HepG2 (cell line): ENCODE results near the gene LHPP. TPM values are rescaled to one million over a fixed set of nuclear protein-coding genes. Genes with fewer than 3 reads are reported as not detected.

Source experiments
- ATAC-seq: fragments of 200-7000 bp; cut with Tn5 transposase; 3 replicates; pipeline ENCODE4 v1.9.1; 2020; ENCODE audit warnings: mild to moderate bottlenecking, moderate library complexity
- BruUV-seq: library from RNA; stranded (reverse); fragments of 400-500 nt; replicated peaks from 2 replicates; lab custom pipeline; 2021; lab: Mats Ljungman, UMichigan
- CTCF ChIA-PET: fragments of 300-600 bp; formaldehyde crosslinking; extraction: SDS; loops from one replicate; lab custom pipeline; 2021; ENCODE audit warnings: low total read pairs, inconsistent platforms, low intra/inter-chr PET ratio; lab: Yijun Ruan, JAX
- POLR2A ChIA-PET: fragments of 350-600 bp; sonication (Branson Sonifier 250); formaldehyde crosslinking; loops from one replicate; lab custom pipeline; 2020; ENCODE audit warnings: antibody characterized with exemption, inconsistent platforms; lab: Yijun Ruan, JAX
- DNase-seq: peaks from one replicate; pipeline ENCODE4 v3.0.0-alpha.2; 2015; ENCODE audit warnings: low spot score
- FAIRE-seq: peaks from 3 replicates; lab custom pipeline; 2011; peaks lifted over from hg19 to GRCh38; lab: Jason Lieb, UNC
- H2AFZ ChIP-seq: one replicate; pipeline ENCODE4 v1.6.1; 2011; ENCODE audit warnings: low read length, inconsistent platforms
- H3K27ac ChIP-seq: fragments of 300-600 bp; 3 replicates; pipeline ENCODE4 v1.8.0; 2011; ENCODE audit warnings: mixed run types, mild to moderate bottlenecking, mixed read lengths, low read length, inconsistent platforms; ENCODE audit not compliant: insufficient read depth; ENCODE audit errors: extremely low read length
- H3K27me3 ChIP-seq, 2 experiments: fragments of 200-600 bp in 1 of 2; 2 replicates in 1 of 2; 3 replicates in 1 of 2; pipeline versions ENCODE4 v1.6.0 to v1.8.0; 2011; ENCODE audit warnings: low read length in 2 of 2, mild to moderate bottlenecking in 2 of 2, moderate library complexity in 2 of 2, inconsistent platforms in 1 of 2; ENCODE audit not compliant: insufficient read depth in 2 of 2, control insufficient read depth in 1 of 2
- H3K36me3 ChIP-seq, 2 experiments: fragments of 200-600 bp in 1 of 2; replicated peaks in 1 of 2; 2 replicates in 1 of 2; 3 replicates in 1 of 2; pipeline versions ENCODE4 v1.5.1 to v1.8.0; 2011; ENCODE audit warnings: low read length in 2 of 2, inconsistent platforms in 1 of 2; ENCODE audit not compliant: insufficient read depth in 2 of 2, control insufficient read depth in 1 of 2
- H3K4me1 ChIP-seq: 2 replicates; pipeline ENCODE4 v1.5.1; 2012; ENCODE audit warnings: low read length, inconsistent platforms; ENCODE audit not compliant: insufficient read depth
- H3K4me2 ChIP-seq: 2 replicates; pipeline ENCODE4 v1.6.0; 2011; ENCODE audit warnings: low read depth, low read length, inconsistent platforms
- H3K4me3 ChIP-seq, 3 experiments: fragments of 200-600 bp in 1 of 3; sonication (generic), shearing (Covaris generic) in 1 of 3; replicated peaks in 1 of 3; 2 replicates each; pipeline ENCODE4 v1.5.1; 2011 to 2016; ENCODE audit warnings: low read length in 3 of 3, inconsistent platforms in 2 of 3, low read depth in 2 of 3, mild to moderate bottlenecking in 2 of 3, control low read depth in 1 of 3, mixed read lengths in 1 of 3; ENCODE audit not compliant: insufficient read depth in 1 of 3
- H3K79me2 ChIP-seq: one replicate; pipeline ENCODE4 v1.6.1; 2011; ENCODE audit warnings: low read length, inconsistent platforms; ENCODE audit not compliant: insufficient read depth
- H3K9ac ChIP-seq: 2 replicates; pipeline ENCODE4 v1.6.0; 2011; ENCODE audit warnings: mild to moderate bottlenecking, low read depth, low read length, inconsistent platforms; ENCODE audit not compliant: insufficient read depth
- H3K9me3 ChIP-seq: 2 replicates; pipeline ENCODE4 v1.5.1; 2012; ENCODE audit warnings: mild to moderate bottlenecking, low read length
- H4K20me1 ChIP-seq: 2 replicates; pipeline ENCODE4 v1.6.0; 2011; ENCODE audit warnings: inconsistent platforms, mild to moderate bottlenecking, low read length, moderate library complexity; ENCODE audit not compliant: insufficient read depth
- ATF7 ChIP-seq, 2 experiments: fragments of 450-650 bp in 1 of 2; sonication (generic) in 1 of 2; formaldehyde crosslinking in 1 of 2; IDR thresholded peaks; 2 replicates each; pipeline versions ENCODE4 v1.4.0 to v1.6.1; 2016 to 2020; ENCODE audit warnings: antibody characterized with exemption in 1 of 2, mild to moderate bottlenecking in 1 of 2, missing genetic modification reagents in 1 of 2
- CENPT ChIP-seq: sonication (generic); formaldehyde crosslinking; IDR thresholded peaks from 2 replicates; pipeline ENCODE4 v1.8.0; 2022; ENCODE audit warnings: low read depth, mild to moderate bottlenecking, moderate library complexity, missing genetic modification reagents
- DNMT3B ChIP-seq: conservative IDR thresholded peaks from 2 replicates; pipeline ENCODE4 v1.6.1; 2016; ENCODE audit warnings: missing biosample characterization, control low read depth
- ISL2 ChIP-seq: sonication (generic); formaldehyde crosslinking; IDR thresholded peaks from 2 replicates; pipeline ENCODE4 v1.5.0; 2020; ENCODE audit warnings: missing genetic modification reagents
- KLF11 ChIP-seq: IDR thresholded peaks from 2 replicates; pipeline ENCODE4 v1.6.1; 2016; ENCODE audit warnings: missing compliant biosample characterization
- PHF5A ChIP-seq: IDR thresholded peaks from one replicate; pipeline ENCODE4 v1.6.1; 2018; ENCODE audit warnings: low read depth, missing genetic modification reagents; ENCODE audit not compliant: unreplicated experiment
- PITX1 ChIP-seq: sonication (generic); formaldehyde crosslinking; IDR thresholded peaks from 2 replicates; pipeline ENCODE4 v1.5.1; 2020; ENCODE audit warnings: mild to moderate bottlenecking, missing genetic modification reagents
- TGIF2 ChIP-seq: IDR thresholded peaks from 2 replicates; pipeline ENCODE4 v1.6.1; 2016; ENCODE audit warnings: control low read depth, missing compliant biosample characterization
- ZNF124 ChIP-seq: sonication (generic); formaldehyde crosslinking; IDR thresholded peaks from 2 replicates; pipeline ENCODE4 v1.4.0; 2020; ENCODE audit warnings: missing genetic modification reagents
- ZNF138 ChIP-seq: sonication (generic); formaldehyde crosslinking; IDR thresholded peaks from 2 replicates; pipeline ENCODE4 v1.5.0; 2020; ENCODE audit warnings: mild to moderate bottlenecking, low read depth, missing genetic modification reagents
- ZNF660 ChIP-seq: sonication (generic); formaldehyde crosslinking; IDR thresholded peaks from 2 replicates; pipeline ENCODE4 v1.5.1; 2020; ENCODE audit warnings: mild to moderate bottlenecking, low read depth, missing genetic modification reagents, borderline replicate concordance
- WGBS: methylation state at CpG from one replicate; pipeline ENCODE4 v1.1.6; 2017; ENCODE audit warnings: low lambda C conversion rate; 5-methylcytosine and 5-hydroxymethylcytosine counted together
- in situ Hi-C: cut with HindIII; loops from 2 replicates; pipeline ENCODE4 v1.10.0; 2017; ENCODE audit warnings: low pct_unique_long_range_greater_than_20kb; ENCODE audit not compliant: extremely low pct_ligation_motif_present
- intact Hi-C: fragments of 100-400 bp; cut with micrococcal nuclease; formaldehyde crosslinking; loops from one replicate; pipeline ENCODE4 v1.10.0; 2022; ENCODE audit not compliant: unreplicated experiment
- polyA plus RNA-seq, 8 experiments: library from polyadenylated mRNA; depleted of rRNA in 3 of 8; stranded (reverse) in 7 of 8; unstranded in 1 of 8; fragments of >200 nt; fragmentation: Illumina TruSeq in 4 of 8; extraction: Trizol in 4 of 8; gene quantifications; 2 replicates each; pipeline versions ENCODE4 v1.2.1 to v1.2.3, GENCODE V29; 2011 to 2016; ENCODE audit warnings: low read depth in 4 of 8, missing spikeins in 1 of 8, mixed read lengths in 1 of 8; ENCODE audit not compliant: insufficient read depth in 1 of 8
- total RNA-seq, 5 experiments: library from RNA; depleted of rRNA; stranded (reverse); fragments of >200 nt; fragmentation: Illumina TruSeq; extraction: Trizol; gene quantifications; 2 replicates each; pipeline ENCODE4 v1.2.3, GENCODE V29; 2016; ENCODE audit warnings: low read depth in 1 of 5
- TF ChIP-seq, protein P1 (sequence below): sonication (generic); formaldehyde crosslinking; IDR thresholded peaks from 2 replicates; pipeline ENCODE4 v1.4.0; 2020; ENCODE audit warnings: mild to moderate bottlenecking, missing genetic modification reagents
- TF ChIP-seq, protein P2 (sequence below): sonication (generic); formaldehyde crosslinking; IDR thresholded peaks from 2 replicates; pipeline ENCODE4 v1.5.0; 2020; ENCODE audit warnings: mild to moderate bottlenecking, missing genetic modification reagents
- TF ChIP-seq, protein P3 (sequence below): IDR thresholded peaks from 2 replicates; pipeline ENCODE4 v1.6.1; 2016; ENCODE audit warnings: low read depth
- TF ChIP-seq, protein P4 (sequence below): sonication (generic); formaldehyde crosslinking; IDR thresholded peaks from 2 replicates; pipeline ENCODE4 v1.9.0; 2021; ENCODE audit warnings: missing genetic modification reagents, borderline replicate concordance

The LHPP gene
- total and polyA plus RNA-seq, 2 of the 13 experiments (the other 11 are each of a cell fraction or from before 2014, with no cell fraction given), result 5.2 to 13.1 TPM

DNA sequence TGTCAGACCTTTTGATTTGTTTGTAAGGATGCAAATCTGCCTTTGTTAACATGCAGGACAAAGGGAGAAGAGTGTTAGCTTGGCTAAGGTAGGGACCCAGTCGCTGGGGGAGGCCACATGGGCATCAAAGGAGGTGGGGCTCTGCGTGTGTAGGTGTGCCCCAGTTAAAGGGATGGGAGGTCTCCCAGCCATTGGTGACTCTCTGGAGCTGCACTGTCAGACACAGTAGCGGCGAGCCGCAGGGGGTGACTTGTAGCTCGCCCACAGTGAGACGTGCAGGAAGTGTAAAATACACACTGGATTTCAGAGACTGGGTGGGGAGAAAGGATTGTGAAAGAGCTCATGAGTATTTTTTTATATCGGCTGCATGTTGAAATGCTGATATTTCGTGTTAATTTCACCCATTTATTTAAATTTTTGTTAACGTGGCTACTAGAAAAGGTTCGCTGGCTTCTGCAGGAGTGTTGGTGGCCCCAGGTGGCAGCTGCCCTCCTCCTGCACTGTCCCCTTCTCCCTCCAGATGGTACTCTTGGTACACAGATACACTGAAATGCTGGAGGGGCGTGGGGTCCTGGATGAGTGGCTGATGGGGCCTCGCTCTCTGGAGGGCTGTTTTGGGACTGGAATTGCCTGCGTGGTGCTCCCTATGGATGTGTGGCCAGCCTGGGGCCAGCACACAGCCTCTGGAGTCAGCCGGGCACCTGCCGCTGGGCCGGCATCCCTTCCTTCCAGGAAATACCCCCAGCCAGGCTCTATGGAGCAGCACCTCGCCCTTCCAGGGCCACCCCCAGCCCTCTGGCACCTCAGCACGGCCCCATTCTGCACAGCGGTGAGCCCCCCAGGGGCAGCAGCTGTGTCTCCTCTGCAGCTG, 59.2 kb downstream of the LHPP start:
- WGBS, result 80% methylated on average over 16 of the region's 20 CpGs
- in situ Hi-C loops, result no loop called here
- Histone ChIP-seq H3K4me2 (no peak overlapping the region), H3K36me3 (no peaks in the 10 kb centered on the region), H3K4me1 (peaks cover 22% of the 10 kb centered on the region), H3K79me2 (no peaks in the 10 kb centered on the region), H4K20me1 (peaks cover 3% of the 10 kb centered on the region; the same call in 1 of the 2 replicates), H3K9me3 (no peaks in the 10 kb centered on the region), H3K4me3 (no peak overlapping the region), H3K27me3 (peaks cover 0 to 3% of the 10 kb centered on the region in 2 experiments; a peak in 2 of 5 replicates), H2AFZ (no peak overlapping the region), H3K9ac (no peak overlapping the region), H3K27ac (no peak overlapping the region)
- no peak for FAIRE-seq
- TF ChIP-seq, protein P1, sequence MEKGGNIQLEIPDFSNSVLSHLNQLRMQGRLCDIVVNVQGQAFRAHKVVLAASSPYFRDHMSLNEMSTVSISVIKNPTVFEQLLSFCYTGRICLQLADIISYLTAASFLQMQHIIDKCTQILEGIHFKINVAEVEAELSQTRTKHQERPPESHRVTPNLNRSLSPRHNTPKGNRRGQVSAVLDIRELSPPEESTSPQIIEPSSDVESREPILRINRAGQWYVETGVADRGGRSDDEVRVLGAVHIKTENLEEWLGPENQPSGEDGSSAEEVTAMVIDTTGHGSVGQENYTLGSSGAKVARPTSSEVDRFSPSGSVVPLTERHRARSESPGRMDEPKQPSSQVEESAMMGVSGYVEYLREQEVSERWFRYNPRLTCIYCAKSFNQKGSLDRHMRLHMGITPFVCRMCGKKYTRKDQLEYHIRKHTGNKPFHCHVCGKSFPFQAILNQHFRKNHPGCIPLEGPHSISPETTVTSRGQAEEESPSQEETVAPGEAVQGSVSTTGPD, result no peak
- TF ChIP-seq PHF5A (CRISPR knock-in tag) (no peak), ISL2 (no peak), TGIF2 (CRISPR knock-in tag) (no peak), ZNF660 (CRISPR knock-in tag) (no peak), DNMT3B (CRISPR knock-in tag) (no peak), ZNF124 (CRISPR knock-in tag) (no peak), ZNF138 (CRISPR knock-in tag) (no peak), ATF7 (IDR thresholded peaks at IDR 0.05) (no peak), ATF7 (CRISPR knock-in tag; IDR thresholded peaks at IDR 0.05) (no peak), PITX1 (CRISPR knock-in tag) (no peak), KLF11 (CRISPR knock-in tag) (no peak), CENPT (CRISPR knock-in tag) (no peak)
- TF ChIP-seq, protein P2, sequence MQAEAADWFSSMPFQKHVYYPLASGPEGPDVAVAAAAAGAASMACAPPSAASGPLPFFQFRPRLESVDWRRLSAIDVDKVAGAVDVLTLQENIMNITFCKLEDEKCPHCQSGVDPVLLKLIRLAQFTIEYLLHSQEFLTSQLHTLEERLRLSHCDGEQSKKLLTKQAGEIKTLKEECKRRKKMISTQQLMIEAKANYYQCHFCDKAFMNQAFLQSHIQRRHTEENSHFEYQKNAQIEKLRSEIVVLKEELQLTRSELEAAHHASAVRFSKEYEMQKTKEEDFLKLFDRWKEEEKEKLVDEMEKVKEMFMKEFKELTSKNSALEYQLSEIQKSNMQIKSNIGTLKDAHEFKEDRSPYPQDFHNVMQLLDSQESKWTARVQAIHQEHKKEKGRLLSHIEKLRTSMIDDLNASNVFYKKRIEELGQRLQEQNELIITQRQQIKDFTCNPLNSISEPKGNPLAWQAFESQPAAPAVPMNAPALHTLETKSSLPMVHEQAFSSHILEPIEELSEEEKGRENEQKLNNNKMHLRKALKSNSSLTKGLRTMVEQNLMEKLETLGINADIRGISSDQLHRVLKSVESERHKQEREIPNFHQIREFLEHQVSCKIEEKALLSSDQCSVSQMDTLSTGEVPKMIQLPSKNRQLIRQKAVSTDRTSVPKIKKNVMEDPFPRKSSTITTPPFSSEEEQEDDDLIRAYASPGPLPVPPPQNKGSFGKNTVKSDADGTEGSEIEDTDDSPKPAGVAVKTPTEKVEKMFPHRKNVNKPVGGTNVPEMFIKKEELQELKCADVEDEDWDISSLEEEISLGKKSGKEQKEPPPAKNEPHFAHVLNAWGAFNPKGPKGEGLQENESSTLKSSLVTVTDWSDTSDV, result no peak
- TF ChIP-seq, protein P3, sequence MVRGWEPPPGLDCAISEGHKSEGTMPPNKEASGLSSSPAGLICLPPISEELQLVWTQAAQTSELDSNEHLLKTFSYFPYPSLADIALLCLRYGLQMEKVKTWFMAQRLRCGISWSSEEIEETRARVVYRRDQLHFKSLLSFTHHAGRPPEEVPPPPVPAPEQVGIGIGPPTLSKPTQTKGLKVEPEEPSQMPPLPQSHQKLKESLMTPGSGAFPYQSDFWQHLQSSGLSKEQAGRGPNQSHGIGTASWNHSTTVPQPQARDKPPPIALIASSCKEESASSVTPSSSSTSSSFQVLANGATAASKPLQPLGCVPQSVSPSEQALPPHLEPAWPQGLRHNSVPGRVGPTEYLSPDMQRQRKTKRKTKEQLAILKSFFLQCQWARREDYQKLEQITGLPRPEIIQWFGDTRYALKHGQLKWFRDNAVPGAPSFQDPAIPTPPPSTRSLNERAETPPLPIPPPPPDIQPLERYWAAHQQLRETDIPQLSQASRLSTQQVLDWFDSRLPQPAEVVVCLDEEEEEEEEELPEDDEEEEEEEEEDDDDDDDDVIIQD, result no peak
- TF ChIP-seq, protein P4, sequence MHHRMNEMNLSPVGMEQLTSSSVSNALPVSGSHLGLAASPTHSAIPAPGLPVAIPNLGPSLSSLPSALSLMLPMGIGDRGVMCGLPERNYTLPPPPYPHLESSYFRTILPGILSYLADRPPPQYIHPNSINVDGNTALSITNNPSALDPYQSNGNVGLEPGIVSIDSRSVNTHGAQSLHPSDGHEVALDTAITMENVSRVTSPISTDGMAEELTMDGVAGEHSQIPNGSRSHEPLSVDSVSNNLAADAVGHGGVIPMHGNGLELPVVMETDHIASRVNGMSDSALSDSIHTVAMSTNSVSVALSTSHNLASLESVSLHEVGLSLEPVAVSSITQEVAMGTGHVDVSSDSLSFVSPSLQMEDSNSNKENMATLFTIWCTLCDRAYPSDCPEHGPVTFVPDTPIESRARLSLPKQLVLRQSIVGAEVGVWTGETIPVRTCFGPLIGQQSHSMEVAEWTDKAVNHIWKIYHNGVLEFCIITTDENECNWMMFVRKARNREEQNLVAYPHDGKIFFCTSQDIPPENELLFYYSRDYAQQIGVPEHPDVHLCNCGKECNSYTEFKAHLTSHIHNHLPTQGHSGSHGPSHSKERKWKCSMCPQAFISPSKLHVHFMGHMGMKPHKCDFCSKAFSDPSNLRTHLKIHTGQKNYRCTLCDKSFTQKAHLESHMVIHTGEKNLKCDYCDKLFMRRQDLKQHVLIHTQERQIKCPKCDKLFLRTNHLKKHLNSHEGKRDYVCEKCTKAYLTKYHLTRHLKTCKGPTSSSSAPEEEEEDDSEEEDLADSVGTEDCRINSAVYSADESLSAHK (CRISPR knock-in tag), result no peak
- ChIA-PET POLR2A (no interaction called here), CTCF (no interaction called here)
- ATAC-seq, result no peak
- BruUV-seq, result no TSS peak
- intact Hi-C loops, result no loop called here
- DNase-seq, result no peak
